HG03064 (cell line): ENCODE results near the gene MSANTD7.

Experiments used
- ATAC-seq: cut with Tn5 transposase; IDR thresholded peaks from one replicate; pipeline ENCODE4 v1.9.1; 2021; ENCODE audit warnings: low read depth; ENCODE audit not compliant: unreplicated experiment

MSANTD7 gene

GRCh38 chr10:14879124-14879927 lies 41.2 kb downstream of the MSANTD7 start:
- no peak for ATAC-seq

GRCh38 chr10:14879928-14880193 lies 41.8 kb downstream of the MSANTD7 start:
- no peak for ATAC-seq

GRCh38 chr10:14880229-14880628 lies 42.1 kb downstream of the MSANTD7 start:
- no peak for ATAC-seq

GRCh38 chr10:14884082-14884481 lies 46.0 kb downstream of the MSANTD7 start:
- no peak for ATAC-seq
